Right atrium auricular region (tissue), 2 donors: Measurements from ENCODE around the gene CAP2. TPM values are rescaled to one million over a fixed set of nuclear protein-coding genes. Genes with fewer than 3 reads are reported as not detected.
A peak's percentile ranks its signal among the peaks of the same experiment; 100 is the strongest.
"Not testable (repeated sequence)": the region's sequence is repeated elsewhere in the genome, so short reads cannot be mapped to it uniquely, and the experiment has no call there.

Experiments used
- DNase-seq: peaks from one replicate; pipeline ENCODE4 v3.0.0-alpha.2; 2019; ENCODE audit warnings: low spot score
- H3K27ac ChIP-seq, 2 donors: fragments of 200-600 bp; sonication (generic); 1 replicate in 1 of 2; 2 replicates in 1 of 2; pipeline ENCODE4 v1.5.1; 2016 to 2019
- H3K27me3 ChIP-seq, 2 donors: fragments of 200-600 bp; sonication (generic); one replicate each; pipeline versions ENCODE4 v1.5.1 to v1.6.0; 2017 to 2019
- H3K36me3 ChIP-seq: fragments of 200-600 bp; sonication (generic); one replicate; pipeline ENCODE4 v1.5.1; 2016
- H3K4me1 ChIP-seq, 2 donors: fragments of 200-600 bp; sonication (generic); one replicate each; pipeline versions ENCODE4 v1.5.1 to v1.6.0; 2017 to 2019
- H3K4me3 ChIP-seq, 2 donors: fragments of 200-600 bp; sonication (generic); 1 replicate in 1 of 2; 2 replicates in 1 of 2; pipeline ENCODE4 v1.5.1; 2017 to 2019; ENCODE audit warnings: mild to moderate bottlenecking in 1 of 2, moderate library complexity in 1 of 2
- H3K9me3 ChIP-seq, 2 donors: fragments of 200-600 bp; sonication (generic); one replicate each; pipeline ENCODE4 v1.5.1; 2019
- CTCF ChIP-seq, 2 donors: fragments of 200-600 bp; sonication (generic); IDR thresholded peaks; one replicate each; pipeline ENCODE4 v1.5.1; 2019; ENCODE audit warnings: antibody characterized with exemption in 2 of 2
- total RNA-seq, 2 donors: library from RNA; depleted of rRNA; stranded (reverse); fragments of >200 nt; gene quantifications; one replicate each; pipeline ENCODE4 v1.1.0, GENCODE V29; 2016

The CAP2 gene
- total RNA-seq, 2 donors from 2014 or later = 59.9 to 63.6 TPM

- Histone ChIP-seq H3K36me3 (peaks cover 16% of the 10 kb centered on the region), H3K4me1 (no peaks in the 10 kb centered on the region), H3K27me3 (no peaks in the 10 kb centered on the region), H3K4me3 (no peak overlapping the region), H3K9me3 (no peaks in the 10 kb centered on the region), H3K27ac (peak overlapping the region; percentile 13 to 55)
- DNase-seq = no peak
- no peak for TF ChIP-seq CTCF (IDR thresholded peaks at IDR 0.05)
Observed at GRCh38 chr6:17429383-17430061, 36.1 kb downstream of the CAP2 start.

DNA sequence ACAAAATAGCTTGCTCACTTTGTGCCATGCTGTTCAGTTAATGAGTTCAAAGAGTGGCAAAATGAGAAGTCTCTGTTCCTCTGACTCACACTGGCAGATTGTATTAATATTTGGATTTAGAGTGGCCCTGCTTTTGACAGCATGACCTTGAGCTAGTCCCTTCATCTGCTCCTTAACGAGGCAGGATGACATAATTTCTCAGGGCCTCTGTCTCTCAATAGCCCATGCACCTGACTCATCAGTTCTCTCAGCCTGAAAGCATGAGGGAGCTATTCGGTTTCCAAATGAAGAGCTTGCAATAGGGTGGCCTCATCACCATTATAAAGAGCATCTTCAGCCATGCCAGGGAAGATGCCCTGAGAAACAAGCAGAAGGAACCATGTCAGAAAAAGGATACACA lies 38.2 kb downstream of the CAP2 start:
- no peak for TF ChIP-seq CTCF (IDR thresholded peaks at IDR 0.05)
- Histone ChIP-seq H3K4me1 (no peaks in the 10 kb centered on the region), H3K9me3 (no peaks in the 10 kb centered on the region), H3K27me3 (no peaks in the 10 kb centered on the region), H3K4me3 (no peak overlapping the region), H3K27ac (no peak overlapping the region), H3K36me3 (peaks cover 15% of the 10 kb centered on the region)
- DNase-seq = no peak

GRCh38 chr6:17432356-17432755 lies 39.0 kb downstream of the CAP2 start:
- no peak for DNase-seq
- H3K27me3 ChIP-seq = no peaks in the 10 kb centered on the region
- no peaks in the 10 kb centered on the region for H3K9me3 ChIP-seq
- no peak for TF ChIP-seq CTCF (IDR thresholded peaks at IDR 0.05)
- H3K27ac ChIP-seq = no peak overlapping the region
- H3K4me3 ChIP-seq = no peak overlapping the region
- no peaks in the 10 kb centered on the region for H3K4me1 ChIP-seq
- H3K36me3 ChIP-seq = peaks cover 7% of the 10 kb centered on the region

DNA sequence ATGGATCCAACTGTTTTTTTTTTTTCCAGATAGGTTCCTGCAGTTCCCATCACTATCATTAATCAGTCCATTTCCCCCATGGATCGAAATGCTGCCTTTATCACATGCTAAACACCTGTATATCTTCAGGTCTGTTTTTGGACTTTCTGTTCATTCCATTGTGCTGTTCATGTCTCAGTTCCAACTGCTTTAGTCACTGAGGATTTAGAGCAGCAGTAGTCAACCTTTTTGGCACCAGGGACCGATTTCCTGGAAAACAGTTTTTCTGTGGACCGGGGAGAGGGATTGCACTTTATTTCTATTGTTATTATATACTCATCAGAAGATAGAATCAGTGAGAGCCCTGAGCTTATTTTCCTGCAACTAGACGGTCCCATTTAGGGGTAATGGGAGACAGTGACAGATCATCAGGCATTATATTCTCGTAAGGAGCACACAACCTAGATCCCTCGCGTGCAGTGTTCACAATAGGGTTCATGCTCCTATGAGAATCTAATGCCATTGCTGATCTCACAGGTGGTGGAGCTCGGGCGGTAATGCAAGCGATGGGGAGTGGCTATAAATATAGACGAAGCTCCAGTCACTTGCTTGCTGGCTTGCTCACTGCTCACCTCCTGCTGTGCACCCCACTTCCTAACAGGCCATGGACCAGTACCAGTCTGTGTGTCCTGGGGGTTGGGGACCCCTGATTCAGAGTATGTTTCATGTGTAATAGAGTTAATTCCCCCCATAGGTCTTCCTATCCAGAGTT lies 46.0 kb downstream of the CAP2 start:
- no peaks in the 10 kb centered on the region for H3K4me1 ChIP-seq
- H3K36me3 ChIP-seq = no peaks in the 10 kb centered on the region
- no peak for DNase-seq
- no peak overlapping the region for H3K27ac ChIP-seq
- H3K27me3 ChIP-seq = no peaks in the 10 kb centered on the region
- H3K9me3 ChIP-seq = no peaks in the 10 kb centered on the region
- no peak for TF ChIP-seq CTCF (IDR thresholded peaks at IDR 0.05)
- H3K4me3 ChIP-seq = no peak overlapping the region

GRCh38 chr6:17440811-17441210 lies 47.4 kb downstream of the CAP2 start:
- not testable (repeated sequence) for H3K36me3 ChIP-seq

GRCh38 chr6:17442196-17442595 lies 48.8 kb downstream of the CAP2 start:
- H3K27ac ChIP-seq = no peak overlapping the region
- no peaks in the 10 kb centered on the region for H3K27me3 ChIP-seq
- DNase-seq = no peak
- no peak overlapping the region for H3K4me3 ChIP-seq
- H3K36me3 ChIP-seq = no peaks in the 10 kb centered on the region
- no peak for TF ChIP-seq CTCF (IDR thresholded peaks at IDR 0.05)
- no peaks in the 10 kb centered on the region for H3K9me3 ChIP-seq
- no peaks in the 10 kb centered on the region for H3K4me1 ChIP-seq

More at GRCh38 chr6:17440811-17441210, 47.4 kb downstream of the CAP2 start:
- not testable (repeated sequence) for H3K4me3 ChIP-seq, H3K4me1 ChIP-seq, H3K9me3 ChIP-seq, H3K27me3 ChIP-seq, H3K27ac ChIP-seq, DNase-seq
